Coronary artery (tissue), 2 donors: Measurements from ENCODE around the gene BANF1.

Experiments used
- DNase-seq: peaks from one replicate; pipeline ENCODE4 v3.0.0-alpha.2; 2017; ENCODE audit warnings: low spot score
- H3K27ac ChIP-seq, 2 donors: fragments of 200-600 bp; sonication (generic); one replicate each; pipeline ENCODE4 v1.5.1; 2016 to 2019
- H3K4me3 ChIP-seq: fragments of 200-600 bp; sonication (generic); 2 replicates; pipeline ENCODE4 v1.5.1; 2016; ENCODE audit warnings: mild to moderate bottlenecking, moderate library complexity
- TF ChIP-seq, protein P1 (sequence below): fragments of 200-600 bp; sonication (generic); IDR thresholded peaks from one replicate; pipeline ENCODE4 v1.5.1; 2019; ENCODE audit warnings: antibody characterized with exemption

BANF1 gene

DNA sequence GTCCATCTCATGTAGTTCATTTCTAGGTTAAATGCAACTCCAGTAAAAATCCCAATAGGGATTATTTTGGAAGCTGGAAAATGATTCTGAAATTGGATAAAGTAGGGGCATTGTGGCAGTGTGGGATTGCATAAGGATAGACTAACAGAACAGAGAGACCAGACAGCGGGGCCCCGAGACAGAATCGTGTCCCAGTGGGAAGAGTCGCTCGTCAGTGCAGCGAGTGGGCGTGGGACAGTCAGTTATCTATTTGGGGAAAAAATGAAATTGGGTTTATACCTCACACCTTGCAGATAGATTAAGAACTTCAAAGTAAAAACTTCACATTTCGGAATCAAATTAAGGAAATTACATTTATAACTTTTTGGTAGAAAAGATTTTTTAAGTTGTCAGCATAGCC lies 30.2 kb upstream of the BANF1 start:
- TF ChIP-seq, protein P1, sequence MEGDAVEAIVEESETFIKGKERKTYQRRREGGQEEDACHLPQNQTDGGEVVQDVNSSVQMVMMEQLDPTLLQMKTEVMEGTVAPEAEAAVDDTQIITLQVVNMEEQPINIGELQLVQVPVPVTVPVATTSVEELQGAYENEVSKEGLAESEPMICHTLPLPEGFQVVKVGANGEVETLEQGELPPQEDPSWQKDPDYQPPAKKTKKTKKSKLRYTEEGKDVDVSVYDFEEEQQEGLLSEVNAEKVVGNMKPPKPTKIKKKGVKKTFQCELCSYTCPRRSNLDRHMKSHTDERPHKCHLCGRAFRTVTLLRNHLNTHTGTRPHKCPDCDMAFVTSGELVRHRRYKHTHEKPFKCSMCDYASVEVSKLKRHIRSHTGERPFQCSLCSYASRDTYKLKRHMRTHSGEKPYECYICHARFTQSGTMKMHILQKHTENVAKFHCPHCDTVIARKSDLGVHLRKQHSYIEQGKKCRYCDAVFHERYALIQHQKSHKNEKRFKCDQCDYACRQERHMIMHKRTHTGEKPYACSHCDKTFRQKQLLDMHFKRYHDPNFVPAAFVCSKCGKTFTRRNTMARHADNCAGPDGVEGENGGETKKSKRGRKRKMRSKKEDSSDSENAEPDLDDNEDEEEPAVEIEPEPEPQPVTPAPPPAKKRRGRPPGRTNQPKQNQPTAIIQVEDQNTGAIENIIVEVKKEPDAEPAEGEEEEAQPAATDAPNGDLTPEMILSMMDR = no peak
- Histone ChIP-seq H3K27ac (no peak overlapping the region), H3K4me3 (no peak overlapping the region)
- DNase-seq = no peak

DNA sequence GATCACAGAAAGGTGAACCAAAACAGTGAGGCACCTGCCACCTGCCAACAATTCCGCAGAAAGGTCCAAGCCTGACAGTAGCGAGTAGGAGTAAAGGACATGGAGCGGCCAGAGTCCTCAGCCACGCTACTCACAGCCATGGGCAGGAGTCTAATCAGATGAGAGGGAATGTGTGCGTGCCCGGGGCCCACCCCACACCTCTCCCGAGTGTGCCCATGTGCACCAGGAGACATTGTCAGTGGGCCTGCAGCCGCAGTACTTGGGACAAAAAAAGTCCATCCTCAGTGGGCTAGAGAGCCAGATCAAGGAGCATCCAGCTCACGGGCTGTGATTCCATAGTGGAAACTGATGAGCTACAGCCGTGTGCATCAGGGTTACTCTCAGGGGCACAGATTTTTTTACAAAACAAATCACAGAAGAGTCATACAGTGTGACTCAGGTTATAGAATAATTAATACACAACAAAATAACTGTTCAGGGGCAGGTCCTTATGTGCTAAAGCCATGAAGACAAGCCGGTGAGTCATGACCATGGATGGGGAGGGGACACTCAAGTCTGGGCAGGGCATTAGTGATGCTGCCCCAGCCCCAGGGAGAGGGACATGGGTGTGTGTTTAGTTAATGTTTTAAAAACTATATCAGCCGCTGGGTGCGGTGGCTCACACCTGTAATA lies 28.7 kb upstream of the BANF1 start:
- no peak overlapping the region for H3K4me3 ChIP-seq
- TF ChIP-seq, protein P1 = no peak
- no peak overlapping the region for H3K27ac ChIP-seq
- no peak for DNase-seq

DNA sequence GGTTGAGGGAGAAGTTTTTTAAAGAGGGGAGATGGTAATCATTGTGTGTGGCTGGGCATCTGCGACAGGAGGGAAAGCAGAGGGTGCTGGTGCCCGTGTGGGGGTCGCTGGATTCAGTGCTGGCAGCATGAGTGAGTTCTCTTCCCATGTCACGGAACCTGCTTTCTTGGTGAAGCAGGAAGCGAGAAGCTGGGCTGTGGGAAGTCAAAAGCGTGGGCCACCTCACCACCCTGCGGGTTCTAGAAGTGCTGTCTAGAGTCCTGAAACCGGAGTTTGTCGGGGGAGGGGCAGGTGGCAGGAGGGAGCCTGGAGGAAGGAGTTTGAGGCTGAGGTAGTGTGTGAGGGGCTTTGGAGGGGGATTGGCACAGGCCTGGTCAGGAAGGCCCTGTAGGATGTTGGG lies 26.5 kb upstream of the BANF1 start:
- H3K27ac ChIP-seq = no peak overlapping the region
- DNase-seq = no peak
- H3K4me3 ChIP-seq = no peak overlapping the region
- TF ChIP-seq, protein P1 = no peak

DNA sequence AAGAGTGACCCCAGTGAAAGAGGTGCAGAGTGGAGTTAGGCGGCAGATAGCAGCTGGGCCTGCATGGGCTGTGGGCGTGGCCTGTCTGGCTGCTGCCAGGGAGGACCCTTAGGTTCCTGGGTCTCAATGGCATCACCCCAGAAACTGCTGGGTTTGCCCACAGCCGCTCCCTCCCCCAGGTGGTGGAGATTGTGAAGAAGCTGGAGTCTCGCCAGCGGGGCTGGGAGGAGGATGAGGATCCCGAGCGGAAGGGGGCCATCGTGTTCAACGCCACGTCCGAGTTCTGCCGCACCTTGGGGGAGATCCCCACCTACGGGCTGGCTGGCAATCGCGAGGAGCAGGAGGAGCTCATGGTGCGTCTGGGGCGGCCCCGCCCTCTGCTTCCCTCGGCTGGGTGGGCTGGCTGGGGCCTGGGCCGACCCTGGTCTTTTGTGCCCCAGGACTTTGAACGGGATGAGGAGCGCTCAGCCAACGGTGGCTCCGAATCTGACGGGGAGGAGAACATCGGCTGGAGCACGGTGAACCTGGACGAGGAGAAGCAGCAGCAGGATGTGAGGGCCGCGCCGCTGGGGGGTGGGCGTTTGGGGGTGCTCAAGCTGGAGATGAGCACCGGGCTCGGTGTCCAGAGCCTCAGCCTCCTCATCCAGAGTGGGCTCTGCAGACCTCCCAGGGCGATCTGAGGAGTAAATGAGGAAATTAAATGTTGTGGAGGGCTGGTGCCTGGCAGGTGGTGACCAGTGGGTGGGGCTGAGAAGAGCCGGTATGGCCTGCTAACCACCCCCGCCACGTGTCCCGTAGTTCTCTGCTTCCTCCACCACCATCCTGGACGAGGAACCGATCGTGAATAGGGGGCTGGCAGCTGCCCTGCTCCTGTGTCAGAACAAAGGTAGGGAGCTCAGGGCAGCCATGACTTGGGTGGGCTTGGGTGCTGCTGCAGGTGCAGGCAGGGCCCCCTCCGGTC lies 25.8 kb upstream of the BANF1 start:
- no peak for DNase-seq
- TF ChIP-seq, protein P1 = no peak
- Histone ChIP-seq H3K27ac (no peak overlapping the region), H3K4me3 (no peak overlapping the region)

DNA sequence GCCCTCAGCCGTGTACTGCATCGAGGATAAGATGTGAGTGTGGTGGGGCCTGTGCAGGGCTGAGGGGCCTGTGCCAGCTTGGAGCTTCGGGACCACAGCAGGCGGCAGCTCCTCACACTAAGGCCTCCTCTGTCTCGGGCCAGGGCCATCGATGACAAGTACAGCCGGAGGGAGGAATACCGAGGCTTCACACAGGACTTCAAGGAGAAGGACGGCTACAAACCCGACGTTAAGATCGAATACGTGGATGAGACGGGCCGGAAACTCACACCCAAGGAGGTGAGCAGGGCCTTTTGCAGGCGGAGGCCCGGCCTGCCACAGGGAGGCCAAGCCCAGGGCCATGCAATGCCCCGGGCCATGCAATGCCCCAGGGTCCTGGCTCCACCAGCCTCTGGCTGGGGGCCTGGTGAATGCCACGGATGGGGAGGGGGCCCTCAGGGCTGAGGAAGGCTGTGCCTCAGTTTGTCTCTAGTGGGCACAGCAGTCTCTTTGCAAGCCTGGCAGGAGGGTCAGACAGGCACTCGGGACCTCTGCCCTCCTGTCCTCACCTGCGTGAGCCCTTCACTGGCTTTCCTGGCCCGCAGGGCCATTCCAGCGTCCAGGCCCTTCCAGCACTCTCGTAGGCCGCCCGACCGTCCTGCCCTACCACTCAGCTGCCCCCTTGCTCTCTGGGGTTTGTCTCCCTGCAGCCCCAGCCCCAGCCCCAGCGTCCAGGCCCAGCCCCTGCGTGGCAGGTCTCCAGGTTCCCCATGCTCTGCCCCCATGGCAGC lies 24.5 kb upstream of the BANF1 start:
- no peak overlapping the region for H3K27ac ChIP-seq
- no peak for DNase-seq

DNA sequence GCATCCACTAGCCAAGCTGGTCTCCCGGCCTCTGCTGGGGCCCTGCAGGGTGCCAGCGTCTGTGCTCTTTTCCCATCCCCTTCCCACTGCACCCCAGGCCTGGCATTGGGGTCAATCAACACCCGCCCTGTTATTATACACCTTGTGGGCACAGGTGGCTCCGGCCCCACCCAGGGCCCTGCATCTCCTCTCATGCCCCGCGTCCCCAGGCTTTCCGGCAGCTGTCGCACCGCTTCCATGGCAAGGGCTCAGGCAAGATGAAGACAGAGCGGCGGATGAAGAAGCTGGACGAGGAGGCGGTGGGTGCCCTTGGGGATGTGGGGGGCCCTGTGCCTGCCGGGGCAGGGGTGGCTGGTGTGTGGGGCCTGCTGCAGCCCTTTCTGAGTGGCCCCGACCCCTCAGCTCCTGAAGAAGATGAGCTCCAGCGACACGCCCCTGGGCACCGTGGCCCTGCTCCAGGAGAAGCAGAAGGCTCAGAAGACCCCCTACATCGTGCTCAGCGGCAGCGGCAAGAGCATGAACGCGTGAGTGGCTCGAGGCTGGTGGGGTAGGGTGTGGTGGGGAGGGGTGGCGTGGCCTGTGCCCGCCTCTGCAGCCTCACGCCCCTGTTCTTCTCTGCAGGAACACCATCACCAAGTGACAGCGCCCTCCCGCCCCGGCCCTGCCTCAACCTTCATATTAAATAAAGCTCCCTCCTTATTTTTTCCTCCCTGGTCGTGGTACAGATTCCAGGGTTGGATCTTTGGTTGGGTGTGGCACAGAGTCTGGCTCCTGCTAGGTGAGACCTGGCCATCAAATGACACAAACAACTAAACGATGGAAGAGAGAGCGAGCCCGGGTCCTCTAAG lies 23.7 kb upstream of the BANF1 start:
- TF ChIP-seq, protein P1 = no peak

More for the DNA sequence above, 24.5 kb upstream of the BANF1 start:
- H3K4me3 ChIP-seq = no peak overlapping the region
- TF ChIP-seq, protein P1 = no peak

More for the DNA sequence above, 23.7 kb upstream of the BANF1 start:
- no peak overlapping the region for H3K4me3 ChIP-seq
- no peak overlapping the region for H3K27ac ChIP-seq
- no peak for DNase-seq
